PC-3 (cell line): ENCODE measurements around the gene COL6A6. TPM values are rescaled to one million over a fixed set of nuclear protein-coding genes. Genes with fewer than 3 reads are reported as not detected.
A peak's percentile ranks its signal among the peaks of the same experiment; 100 is the strongest.

Source experiments
- ATAC-seq: fragments of 200-7000 bp; cut with Tn5 transposase; 2 replicates; pipeline ENCODE4 v1.9.1; 2020; ENCODE audit warnings: mild to moderate bottlenecking, moderate library complexity
- BruUV-seq: library from RNA; stranded (reverse); fragments of 400-500 nt; replicated peaks from 2 replicates; lab custom pipeline; 2021; lab: Mats Ljungman, UMichigan
- CTCF ChIA-PET: fragments of 300-600 bp; sonication (Branson Sonifier 250); formaldehyde crosslinking; loops from one replicate; lab custom pipeline; 2022; ENCODE audit warnings: antibody characterized with exemption; lab: Charles Lee
- POLR2A ChIA-PET: fragments of 300-600 bp; sonication (Branson Sonifier 250); formaldehyde crosslinking; loops from one replicate; lab custom pipeline; 2022; ENCODE audit warnings: antibody characterized with exemption; ENCODE audit not compliant: unreplicated experiment; lab: Charles Lee
- DNase-seq: peaks from one replicate; pipeline ENCODE4 v3.0.0-alpha.2; 2015
- H2AFZ ChIP-seq: fragments of 300-600 bp; sonication (generic); 2 replicates; pipeline ENCODE4 v1.6.0; 2016; ENCODE audit warnings: antibody characterized with exemption, low read length
- H3F3A ChIP-seq: fragments of 300-600 bp; sonication (generic); one replicate; pipeline ENCODE4 v1.6.0; 2017; ENCODE audit warnings: antibody characterized with exemption, low read length, control low read depth, mild to moderate bottlenecking; ENCODE audit not compliant: unreplicated experiment
- H3K27ac ChIP-seq: fragments of 300-600 bp; sonication (generic); 2 replicates; pipeline ENCODE4 v1.5.1; 2016; ENCODE audit warnings: mild to moderate bottlenecking, low read length
- H3K27me3 ChIP-seq: fragments of 300-600 bp; sonication (generic); 2 replicates; pipeline ENCODE4 v1.6.1; 2016; ENCODE audit warnings: low read length, mixed read lengths
- H3K36me3 ChIP-seq: fragments of 300-600 bp; sonication (generic); 2 replicates; pipeline ENCODE4 v1.6.1; 2016; ENCODE audit warnings: low read depth, mixed run types, low read length, mixed read lengths
- H3K4me1 ChIP-seq: fragments of 300-600 bp; sonication (generic); 2 replicates; pipeline ENCODE4 v1.5.1; 2016; ENCODE audit warnings: low read length; ENCODE audit not compliant: insufficient read depth
- H3K4me2 ChIP-seq: fragments of 300-600 bp; sonication (generic); 2 replicates; pipeline ENCODE4 v1.6.0; 2016; ENCODE audit warnings: low read length
- H3K4me3 ChIP-seq: fragments of 300-600 bp; sonication (generic); 2 replicates; pipeline ENCODE4 v1.5.1; 2016; ENCODE audit warnings: mild to moderate bottlenecking, low read length, mixed read lengths
- H3K79me2 ChIP-seq: fragments of 300-600 bp; sonication (generic); 2 replicates; pipeline ENCODE4 v1.6.1; 2017; ENCODE audit warnings: low read length, mixed read lengths
- H3K9ac ChIP-seq: fragments of 300-600 bp; sonication (generic); 2 replicates; pipeline ENCODE4 v1.6.0; 2016; ENCODE audit warnings: mild to moderate bottlenecking, low read length
- H3K9me2 ChIP-seq: fragments of 300-600 bp; sonication (generic); replicated peaks from 2 replicates; pipeline ENCODE4 v1.6.1; 2016; ENCODE audit warnings: mixed run types, low read length, mixed read lengths
- H3K9me3 ChIP-seq: fragments of 300-600 bp; sonication (generic); 2 replicates; pipeline ENCODE4 v1.6.1; 2016; ENCODE audit warnings: low read length, mixed read lengths
- H4K20me1 ChIP-seq: fragments of 300-600 bp; sonication (generic); 2 replicates; pipeline ENCODE4 v1.6.1; 2016; ENCODE audit warnings: low read length, mixed read lengths
- EZH2 ChIP-seq: fragments of 300-600 bp; sonication (generic); IDR thresholded peaks from one replicate; pipeline ENCODE4 v1.6.1; 2017; ENCODE audit warnings: antibody characterized with exemption, mild to moderate bottlenecking, low read length; ENCODE audit not compliant: unreplicated experiment
- EZH2phosphoT487 ChIP-seq: fragments of 300-600 bp; sonication (generic); IDR thresholded peaks from 2 replicates; pipeline ENCODE4 v1.6.1; 2018; ENCODE audit warnings: mild to moderate bottlenecking, antibody characterized with exemption, low read length, borderline replicate concordance
- intact Hi-C: fragments of 100-400 bp; cut with micrococcal nuclease; formaldehyde crosslinking; loops from 2 replicates; pipeline ENCODE4 v1.9.0; 2023
- total RNA-seq: library from RNA; depleted of rRNA; stranded (reverse); fragments of >200 nt; gene quantifications from 2 replicates; pipeline ENCODE4 v1.2.3, GENCODE V29; 2014
- TF ChIP-seq, protein P1 (sequence below): fragments of 300-600 bp; sonication (generic); conservative IDR thresholded peaks from 2 replicates; pipeline ENCODE4 v1.5.1; 2017; ENCODE audit warnings: antibody characterized with exemption, low read depth, mild to moderate bottlenecking, low read length

COL6A6 gene
- total RNA-seq, 1 experiment from 2014 or later, result not detected

GRCh38 chr3:130509008-130509407, 8.0 kb upstream of the COL6A6 start:
- no peaks in the 10 kb centered on the region for H4K20me1 ChIP-seq
- peaks cover 70% of the 10 kb centered on the region for H3K27me3 ChIP-seq
- BruUV-seq, result no TSS peak
- no peaks in the 10 kb centered on the region for H3K9me3 ChIP-seq
- no peak overlapping the region for H3K27ac ChIP-seq
- no peaks in the 10 kb centered on the region for H3K4me1 ChIP-seq
- POLR2A ChIA-PET, result no interaction called here
- ATAC-seq, result no peak
- DNase-seq, result no peak
- H3K9ac ChIP-seq, result no peak overlapping the region
- H2AFZ ChIP-seq, result no peak overlapping the region
- H3F3A ChIP-seq, result no peaks in the 10 kb centered on the region
- TF ChIP-seq EZH2 (no peak), EZH2phosphoT487 (no peak)
- TF ChIP-seq, protein P1, sequence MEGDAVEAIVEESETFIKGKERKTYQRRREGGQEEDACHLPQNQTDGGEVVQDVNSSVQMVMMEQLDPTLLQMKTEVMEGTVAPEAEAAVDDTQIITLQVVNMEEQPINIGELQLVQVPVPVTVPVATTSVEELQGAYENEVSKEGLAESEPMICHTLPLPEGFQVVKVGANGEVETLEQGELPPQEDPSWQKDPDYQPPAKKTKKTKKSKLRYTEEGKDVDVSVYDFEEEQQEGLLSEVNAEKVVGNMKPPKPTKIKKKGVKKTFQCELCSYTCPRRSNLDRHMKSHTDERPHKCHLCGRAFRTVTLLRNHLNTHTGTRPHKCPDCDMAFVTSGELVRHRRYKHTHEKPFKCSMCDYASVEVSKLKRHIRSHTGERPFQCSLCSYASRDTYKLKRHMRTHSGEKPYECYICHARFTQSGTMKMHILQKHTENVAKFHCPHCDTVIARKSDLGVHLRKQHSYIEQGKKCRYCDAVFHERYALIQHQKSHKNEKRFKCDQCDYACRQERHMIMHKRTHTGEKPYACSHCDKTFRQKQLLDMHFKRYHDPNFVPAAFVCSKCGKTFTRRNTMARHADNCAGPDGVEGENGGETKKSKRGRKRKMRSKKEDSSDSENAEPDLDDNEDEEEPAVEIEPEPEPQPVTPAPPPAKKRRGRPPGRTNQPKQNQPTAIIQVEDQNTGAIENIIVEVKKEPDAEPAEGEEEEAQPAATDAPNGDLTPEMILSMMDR, result no peak
- intact Hi-C loops, result no loop called here
- H3K79me2 ChIP-seq, result no peaks in the 10 kb centered on the region
- H3K4me3 ChIP-seq, result no peak overlapping the region
- H3K4me2 ChIP-seq, result no peak overlapping the region
- no peaks in the 10 kb centered on the region for H3K9me2 ChIP-seq
- CTCF ChIA-PET, result no interaction called here
- no peaks in the 10 kb centered on the region for H3K36me3 ChIP-seq

DNA sequence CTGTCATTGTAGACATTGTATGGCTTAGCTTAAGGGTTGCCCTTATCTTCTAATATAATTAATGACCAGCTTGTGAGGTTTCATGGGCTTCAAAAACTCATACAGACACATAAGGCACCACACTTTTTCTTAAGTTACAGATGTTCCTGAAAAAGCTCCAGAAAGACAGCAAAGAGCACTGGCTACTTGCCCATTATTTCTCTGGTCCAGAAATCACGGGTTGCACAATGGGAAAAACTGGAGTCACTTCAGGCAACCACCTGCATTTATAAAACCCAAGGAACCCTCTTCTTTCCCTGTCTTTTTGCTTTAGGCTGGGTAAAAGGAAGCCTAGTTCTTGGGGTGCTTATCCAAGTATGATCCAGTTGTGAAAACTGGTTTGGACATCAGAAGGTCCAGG, 2.3 kb upstream of the COL6A6 start:
- ChIA-PET POLR2A (no interaction called here), CTCF (no interaction called here)
- DNase-seq (no peak), ATAC-seq (no peak)
- Histone ChIP-seq H3K27ac (no peak overlapping the region), H3K9me2 (no peaks in the 10 kb centered on the region), H3K4me3 (no peak overlapping the region), H3K9ac (no peak overlapping the region), H3K36me3 (no peaks in the 10 kb centered on the region), H3K79me2 (no peaks in the 10 kb centered on the region), H3F3A (no peaks in the 10 kb centered on the region), H3K4me1 (no peaks in the 10 kb centered on the region), H3K9me3 (no peaks in the 10 kb centered on the region), H4K20me1 (no peaks in the 10 kb centered on the region), H3K27me3 (peaks cover 52% of the 10 kb centered on the region), H2AFZ (no peak overlapping the region), H3K4me2 (no peak overlapping the region)
- intact Hi-C loops, result no loop called here
- no TSS peak for BruUV-seq
- TF ChIP-seq EZH2phosphoT487, result no peak
- TF ChIP-seq, protein P1, result no peak
- no peak for TF ChIP-seq EZH2

DNA sequence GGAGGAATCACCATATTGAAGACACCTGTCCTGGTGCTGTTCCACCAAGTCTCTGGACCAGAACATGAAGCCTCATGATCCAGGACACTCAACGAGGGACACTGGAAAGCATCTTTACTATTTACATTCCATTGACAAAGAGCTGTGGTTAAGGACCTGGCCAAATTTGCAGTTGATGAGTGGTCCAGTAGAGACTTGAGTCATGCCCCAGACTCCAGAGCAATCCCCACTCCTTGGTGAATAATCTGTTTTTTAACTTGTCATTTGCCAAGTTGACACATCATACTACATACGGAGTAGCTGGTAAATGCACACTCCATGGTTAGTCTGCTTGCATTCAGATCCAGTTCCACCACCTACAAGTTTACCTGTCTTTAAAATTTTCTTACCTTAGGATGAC, 1.2 kb upstream of the COL6A6 start:
- TF ChIP-seq EZH2 (no peak), EZH2phosphoT487 (no peak)
- TF ChIP-seq, protein P1, result no peak
- no peaks in the 10 kb centered on the region for H3K9me3 ChIP-seq
- POLR2A ChIA-PET, result no interaction called here
- peaks cover 56% of the 10 kb centered on the region for H3K27me3 ChIP-seq
- H3K9me2 ChIP-seq, result no peaks in the 10 kb centered on the region
- no peaks in the 10 kb centered on the region for H3K4me1 ChIP-seq
- no peaks in the 10 kb centered on the region for H4K20me1 ChIP-seq
- DNase-seq (peak; percentile 7), ATAC-seq (no peak)
- intact Hi-C loops, result no loop called here
- no TSS peak for BruUV-seq
- H3K79me2 ChIP-seq, result no peaks in the 10 kb centered on the region
- no peaks in the 10 kb centered on the region for H3K36me3 ChIP-seq
- H3K4me3 ChIP-seq, result no peak overlapping the region
- no peaks in the 10 kb centered on the region for H3F3A ChIP-seq
- H2AFZ ChIP-seq, result no peak overlapping the region
- no peak overlapping the region for H3K9ac ChIP-seq
- no peak overlapping the region for H3K27ac ChIP-seq
- CTCF ChIA-PET, result no interaction called here
- H3K4me2 ChIP-seq, result no peak overlapping the region
